Tibial artery (tissue), 4 donors: ENCODE results near the gene ADAMTS17.

ENCODE experiments used
- DNase-seq, 2 donors: peaks; one replicate each; pipeline ENCODE4 v3.0.0-alpha.2; 2019
- H3K27ac ChIP-seq, 2 donors: fragments of 200-600 bp; sonication (generic) in 1 of 2; 1 replicate in 1 of 2; 2 replicates in 1 of 2; pipeline ENCODE4 v1.5.1; 2018 to 2019; ENCODE audit warnings: mild to moderate bottlenecking in 1 of 2
- H3K27me3 ChIP-seq, 2 donors: fragments of 200-600 bp; sonication (generic) in 1 of 2; one replicate each; pipeline versions ENCODE4 v1.5.1 to v1.6.0; 2016 to 2019
- H3K36me3 ChIP-seq, 3 donors: fragments of 200-600 bp; sonication (generic) in 2 of 3; one replicate each; pipeline ENCODE4 v1.5.1; 2016 to 2019; ENCODE audit warnings: mild to moderate bottlenecking in 2 of 3
- H3K4me1 ChIP-seq, 4 donors: fragments of 200-600 bp; sonication (generic) in 2 of 4; 1 replicate in 3 of 4; 2 replicates in 1 of 4; pipeline ENCODE4 v1.5.1; 2016 to 2019
- H3K4me3 ChIP-seq, 2 donors: fragments of 200-600 bp; sonication (generic) in 1 of 2; 1 replicate in 1 of 2; 2 replicates in 1 of 2; pipeline ENCODE4 v1.5.1; 2018 to 2019; ENCODE audit warnings: mild to moderate bottlenecking in 2 of 2
- H3K9me3 ChIP-seq, 3 donors: fragments of 200-600 bp; sonication (generic) in 1 of 3; one replicate each; pipeline ENCODE4 v1.5.1; 2016 to 2019
- CTCF ChIP-seq, 2 experiments: fragments of 200-600 bp in 1 of 2; fragments of 450-650 bp in 1 of 2; IDR thresholded peaks; one replicate each; pipeline ENCODE4 v1.5.1; 2017 to 2019; ENCODE audit warnings: antibody characterized with exemption in 2 of 2, mild to moderate bottlenecking in 1 of 2, moderate library complexity in 1 of 2
- intact Hi-C: fragments of 100-400 bp; cut with DNase I; formaldehyde crosslinking; loops from one replicate; pipeline ENCODE4 v1.15.0; 2023; ENCODE audit warnings: low total_unique reads

ADAMTS17 gene

DNA sequence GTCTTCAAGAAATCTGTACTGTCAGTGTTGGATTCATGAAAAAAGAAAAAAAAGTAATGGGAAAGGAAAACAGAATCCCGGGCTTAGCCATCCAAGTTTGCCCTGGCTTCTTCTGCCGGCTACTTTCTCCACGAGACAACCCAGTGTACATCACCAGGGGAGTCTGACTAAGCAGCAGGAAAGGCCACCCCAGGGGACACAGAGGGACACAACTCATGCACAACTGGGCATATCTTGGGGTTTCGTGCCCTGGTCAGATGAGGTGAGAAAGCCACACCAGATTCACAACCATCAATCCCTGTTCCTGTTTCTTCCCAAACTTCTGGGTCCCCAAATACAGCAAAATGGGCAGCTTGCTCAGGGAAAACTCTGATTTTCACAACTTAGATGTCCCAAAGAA, 33.2 kb downstream of the ADAMTS17 start:
- Histone ChIP-seq H3K36me3 (no peaks in the 10 kb centered on the region), H3K4me1 (peaks cover 0 to 33% (median 25%) of the 10 kb centered on the region in 4 donors), H3K9me3 (no peaks in the 10 kb centered on the region), H3K4me3 (peak overlapping the region; percentile 10 to 42), H3K27ac (peak overlapping the region; percentile 54 to 60), H3K27me3 (no peaks in the 10 kb centered on the region)
- intact Hi-C loops: loop anchor here (10.0 kb wide), 1 partner anchor 74 kb away; no protein-coding TSS in a partner anchor
- no peak for DNase-seq
- no peak for TF ChIP-seq CTCF (IDR thresholded peaks at IDR 0.05)

- intact Hi-C loops: loop anchor here (10.0 kb wide), 1 partner anchor 73 kb away; no protein-coding TSS in a partner anchor
- Histone ChIP-seq H3K27me3 (no peaks in the 10 kb centered on the region), H3K9me3 (no peaks in the 10 kb centered on the region), H3K4me3 (peak overlapping the region; percentile 10 to 42), H3K4me1 (peaks cover 0 to 33% (median 25%) of the 10 kb centered on the region in 4 donors), H3K27ac (peak overlapping the region; percentile 54 to 60), H3K36me3 (no peaks in the 10 kb centered on the region)
- peak in 1 of 2 donors; percentile 49 for DNase-seq
- no peak for TF ChIP-seq CTCF (IDR thresholded peaks at IDR 0.05)
These were observed 33.6 kb downstream of the ADAMTS17 start for GRCh38 chr15:100308213-100308600.

DNA sequence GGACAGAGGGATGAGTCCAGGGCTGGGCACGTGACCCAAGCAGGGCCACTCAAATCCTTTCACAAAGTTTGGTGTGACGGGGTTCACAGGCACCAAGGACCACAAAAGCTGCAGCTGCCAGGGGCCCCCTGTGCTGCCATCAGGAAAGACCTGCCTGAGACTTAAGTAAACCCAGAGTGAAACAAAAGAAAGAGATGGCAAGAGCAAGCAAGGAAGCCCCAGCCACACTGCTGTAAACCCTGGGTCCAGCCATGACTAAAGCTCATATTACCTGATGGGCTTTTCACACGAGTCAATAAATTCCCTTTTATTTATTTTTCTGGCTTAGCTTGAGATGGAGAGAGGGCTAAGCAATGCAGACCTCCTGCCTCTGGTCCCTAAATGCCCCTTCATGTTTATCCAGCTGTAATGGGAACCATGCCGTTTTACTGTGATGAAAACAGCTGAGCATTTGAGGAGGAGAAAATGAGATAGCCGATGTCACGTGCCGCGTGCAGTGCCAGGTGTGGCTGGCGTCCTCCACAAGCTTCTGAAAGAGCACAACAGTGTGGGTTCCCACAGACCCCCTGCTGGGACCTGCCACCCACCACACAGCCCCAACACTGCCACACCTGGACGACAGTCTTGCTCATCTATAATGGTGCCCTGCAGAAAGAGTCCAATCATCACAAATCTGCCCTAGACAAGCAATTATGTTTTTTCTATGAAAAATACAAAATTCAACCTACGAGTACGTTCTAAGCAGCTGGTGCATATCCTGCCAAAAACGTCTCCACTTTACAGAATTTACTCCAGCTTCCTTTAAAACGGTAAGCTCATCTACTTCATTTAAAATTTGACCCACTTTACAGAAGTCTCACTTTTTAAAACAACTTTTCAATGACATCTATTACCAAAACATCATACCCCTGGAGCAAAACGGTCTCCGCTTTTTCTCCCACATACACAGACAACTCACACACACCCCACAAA, 34.2 kb downstream of the ADAMTS17 start:
- no peak for DNase-seq
- intact Hi-C loops: loop anchor here (10.0 kb wide), 1 partner anchor 73 kb away; no protein-coding TSS in a partner anchor
- H3K36me3 ChIP-seq: no peaks in the 10 kb centered on the region
- peak overlapping the region; percentile 54 to 60 for H3K27ac ChIP-seq
- TF ChIP-seq CTCF (IDR thresholded peaks at IDR 0.05): no peak
- H3K9me3 ChIP-seq: no peaks in the 10 kb centered on the region
- peaks cover 0 to 33% (median 25%) of the 10 kb centered on the region in 4 donors for H3K4me1 ChIP-seq
- H3K4me3 ChIP-seq: peak overlapping the region; percentile 10 to 42
- no peaks in the 10 kb centered on the region for H3K27me3 ChIP-seq

DNA sequence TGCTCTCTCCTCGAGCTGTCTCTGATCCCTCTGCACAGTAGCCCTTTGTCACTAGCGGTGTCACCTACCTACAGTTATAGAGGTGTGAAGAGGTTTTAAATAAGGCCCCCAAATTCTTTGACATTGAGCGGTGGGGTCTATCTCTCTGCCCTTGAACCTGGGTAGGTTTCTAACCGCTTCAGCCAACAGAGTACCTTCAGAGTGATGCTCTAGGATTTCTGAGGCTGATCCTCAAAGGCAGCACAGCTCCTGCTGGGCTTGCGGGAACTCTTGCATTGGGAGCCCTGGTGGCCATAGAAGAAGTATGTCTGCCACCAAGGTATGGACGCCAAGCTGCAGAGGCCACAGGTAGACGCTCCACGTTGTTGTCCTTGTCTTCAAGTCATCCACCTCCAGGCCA, 35.7 kb downstream of the ADAMTS17 start:
- Histone ChIP-seq H3K4me1 (peaks cover 0 to 31% (median 24%) of the 10 kb centered on the region in 4 donors), H3K36me3 (no peaks in the 10 kb centered on the region), H3K4me3 (no peak overlapping the region), H3K27me3 (no peaks in the 10 kb centered on the region), H3K9me3 (peaks cover 0 to under 1% (median 0%) of the 10 kb centered on the region in 3 donors), H3K27ac (no peak overlapping the region)
- DNase-seq: no peak
- no peak for TF ChIP-seq CTCF (IDR thresholded peaks at IDR 0.05)
- intact Hi-C loops: loop anchor here (10.0 kb wide), 1 partner anchor 71 kb away; no protein-coding TSS in a partner anchor

GRCh38 chr15:100301910-100302431, 39.8 kb downstream of the ADAMTS17 start:
- no peak overlapping the region for H3K4me3 ChIP-seq
- no peaks in the 10 kb centered on the region for H3K27me3 ChIP-seq
- no peak for DNase-seq
- H3K9me3 ChIP-seq: peaks cover 0 to 10% (median 5%) of the 10 kb centered on the region in 3 donors
- H3K27ac ChIP-seq: no peak overlapping the region
- H3K4me1 ChIP-seq: no peaks in the 10 kb centered on the region
- intact Hi-C loops: loop anchor here (10.0 kb wide), 1 partner anchor 67 kb away; no protein-coding TSS in a partner anchor
- no peak for TF ChIP-seq CTCF (IDR thresholded peaks at IDR 0.05)
- H3K36me3 ChIP-seq: no peaks in the 10 kb centered on the region
